HG03521 (cell line): Measurements from ENCODE around the gene PLAC1.

Experiments
- ATAC-seq: cut with Tn5 transposase; IDR thresholded peaks from one replicate; pipeline ENCODE4 v1.9.1; 2021; ENCODE audit warnings: mild to moderate bottlenecking, moderate library complexity; ENCODE audit not compliant: unreplicated experiment

The PLAC1 gene

GRCh38 chrX:134671294-134671693, 13.0 kb upstream of the PLAC1 start:
- no peak for ATAC-seq

- no peak for ATAC-seq
Measured at GRCh38 chrX:134670134-134670924, 12.1 kb upstream of the PLAC1 start.

- no peak for ATAC-seq
Measured at GRCh38 chrX:134669378-134670098, 11.3 kb upstream of the PLAC1 start.

GRCh38 chrX:134664202-134664601, 5.9 kb upstream of the PLAC1 start:
- no peak for ATAC-seq

GRCh38 chrX:134661295-134661694, 3.0 kb upstream of the PLAC1 start:
- ATAC-seq = no peak

- ATAC-seq = no peak
Measured at GRCh38 chrX:134660627-134661026, 2.4 kb upstream of the PLAC1 start.

- no peak for ATAC-seq
Measured at GRCh38 chrX:134659761-134660160, 1.5 kb upstream of the PLAC1 start.

- ATAC-seq = no peak
Measured at GRCh38 chrX:134658760-134659023, 421 bp upstream of the PLAC1 start.

GRCh38 chrX:134654398-134655012, 3.8 kb downstream of the PLAC1 start:
- no peak for ATAC-seq

GRCh38 chrX:134653835-134654234, 4.4 kb downstream of the PLAC1 start:
- no peak for ATAC-seq

GRCh38 chrX:134650701-134651100, 7.6 kb downstream of the PLAC1 start:
- no peak for ATAC-seq

GRCh38 chrX:134649770-134650169, 8.5 kb downstream of the PLAC1 start:
- no peak for ATAC-seq

- no peak for ATAC-seq
Measured at GRCh38 chrX:134647477-134647877, 10.8 kb downstream of the PLAC1 start.

- ATAC-seq = no peak
Measured at GRCh38 chrX:134646691-134647090, 11.6 kb downstream of the PLAC1 start.

GRCh38 chrX:134645936-134646543, 12.2 kb downstream of the PLAC1 start:
- no peak for ATAC-seq

- no peak for ATAC-seq
Measured at GRCh38 chrX:134642386-134642785, 15.9 kb downstream of the PLAC1 start.

- ATAC-seq = no peak
Measured at GRCh38 chrX:134641346-134641745, 16.9 kb downstream of the PLAC1 start.

GRCh38 chrX:134640914-134641313, 17.4 kb downstream of the PLAC1 start:
- no peak for ATAC-seq

GRCh38 chrX:134636851-134637250, 21.4 kb downstream of the PLAC1 start:
- ATAC-seq = no peak

GRCh38 chrX:134634691-134635090, 23.6 kb downstream of the PLAC1 start:
- ATAC-seq = no peak

- ATAC-seq = no peak
Measured at GRCh38 chrX:134633832-134634231, 24.4 kb downstream of the PLAC1 start.

GRCh38 chrX:134633394-134633793, 24.9 kb downstream of the PLAC1 start:
- ATAC-seq = no peak
